Measurements from ENCODE around the gene ADAMTS9.

DNA sequence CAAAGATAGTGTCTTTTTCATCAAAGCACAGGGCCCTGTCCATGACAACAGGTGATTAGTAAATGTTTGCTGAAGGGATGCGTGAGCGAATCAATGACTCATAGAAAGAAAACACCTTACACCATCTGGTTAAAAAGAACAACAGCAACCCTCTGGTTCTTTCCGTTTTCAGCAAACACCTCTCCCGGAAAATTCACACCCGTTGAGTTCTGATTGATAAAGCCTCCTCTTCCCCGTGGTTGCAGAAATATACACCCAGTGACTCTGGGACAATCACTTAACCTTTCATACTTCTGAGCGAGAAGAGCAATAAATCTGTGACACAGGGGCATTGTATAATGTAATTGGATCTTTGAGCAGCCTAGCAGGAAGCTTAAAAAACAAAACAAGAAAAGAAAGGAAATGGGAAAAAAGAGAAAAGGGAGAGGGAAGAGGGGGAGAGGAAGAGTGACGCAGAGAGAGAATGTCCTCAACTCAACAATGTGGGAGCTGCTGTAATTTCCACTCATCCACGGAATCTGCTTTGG, 37.6 kb downstream of the ADAMTS9 start:
- TF ChIP-seq EZH2phosphoT487 (IDR thresholded peaks at IDR 0.05): no peak
- TF ChIP-seq, protein P1, sequence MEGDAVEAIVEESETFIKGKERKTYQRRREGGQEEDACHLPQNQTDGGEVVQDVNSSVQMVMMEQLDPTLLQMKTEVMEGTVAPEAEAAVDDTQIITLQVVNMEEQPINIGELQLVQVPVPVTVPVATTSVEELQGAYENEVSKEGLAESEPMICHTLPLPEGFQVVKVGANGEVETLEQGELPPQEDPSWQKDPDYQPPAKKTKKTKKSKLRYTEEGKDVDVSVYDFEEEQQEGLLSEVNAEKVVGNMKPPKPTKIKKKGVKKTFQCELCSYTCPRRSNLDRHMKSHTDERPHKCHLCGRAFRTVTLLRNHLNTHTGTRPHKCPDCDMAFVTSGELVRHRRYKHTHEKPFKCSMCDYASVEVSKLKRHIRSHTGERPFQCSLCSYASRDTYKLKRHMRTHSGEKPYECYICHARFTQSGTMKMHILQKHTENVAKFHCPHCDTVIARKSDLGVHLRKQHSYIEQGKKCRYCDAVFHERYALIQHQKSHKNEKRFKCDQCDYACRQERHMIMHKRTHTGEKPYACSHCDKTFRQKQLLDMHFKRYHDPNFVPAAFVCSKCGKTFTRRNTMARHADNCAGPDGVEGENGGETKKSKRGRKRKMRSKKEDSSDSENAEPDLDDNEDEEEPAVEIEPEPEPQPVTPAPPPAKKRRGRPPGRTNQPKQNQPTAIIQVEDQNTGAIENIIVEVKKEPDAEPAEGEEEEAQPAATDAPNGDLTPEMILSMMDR (IDR thresholded peaks at IDR 0.05): no peak

All from neural progenitor cell (in vitro differentiated cells).